ENCODE data around the gene ARHGEF12.
"Not testable (repeated sequence)": the region's sequence is repeated elsewhere in the genome, so short reads cannot be mapped to it uniquely, and the experiment has no call there.

The ARHGEF12 gene

DNA sequence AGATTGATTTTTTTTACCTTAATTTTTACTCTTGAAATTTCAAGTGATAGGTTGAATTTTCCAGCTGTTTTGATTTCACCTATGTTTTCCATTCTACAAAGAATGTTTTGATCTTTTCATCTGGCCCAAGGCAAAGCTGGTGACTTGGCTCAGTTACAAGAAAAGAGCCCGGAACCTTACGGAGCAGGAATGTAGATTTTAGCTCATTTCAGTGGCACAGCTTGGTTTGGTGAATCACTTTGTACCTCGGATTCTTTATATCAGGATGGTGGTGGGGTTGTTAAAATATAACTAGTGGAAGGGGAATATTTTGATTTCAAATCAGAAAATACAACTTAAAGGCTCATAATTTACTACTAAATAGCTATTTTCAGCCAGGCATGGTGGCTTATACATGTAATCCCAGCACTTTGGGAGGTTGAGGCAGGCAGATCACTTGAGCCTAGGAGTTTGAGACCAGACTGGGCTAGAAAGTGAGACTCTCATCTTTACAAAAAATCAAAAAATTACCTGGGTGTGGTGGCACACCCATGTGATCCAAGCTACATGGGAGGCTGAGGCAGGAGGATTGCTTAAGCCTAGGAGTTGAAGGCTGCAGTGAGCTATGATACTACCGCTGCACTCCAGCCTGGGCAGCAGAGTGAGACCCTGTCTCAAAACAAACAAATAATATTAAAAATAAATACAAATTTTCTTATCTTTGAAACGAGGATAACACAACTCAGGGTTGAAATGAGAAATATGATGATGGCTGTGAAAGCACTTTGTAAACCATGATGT, 166.0 kb downstream of the ARHGEF12 start:
- no peak for DNase-seq

DNA sequence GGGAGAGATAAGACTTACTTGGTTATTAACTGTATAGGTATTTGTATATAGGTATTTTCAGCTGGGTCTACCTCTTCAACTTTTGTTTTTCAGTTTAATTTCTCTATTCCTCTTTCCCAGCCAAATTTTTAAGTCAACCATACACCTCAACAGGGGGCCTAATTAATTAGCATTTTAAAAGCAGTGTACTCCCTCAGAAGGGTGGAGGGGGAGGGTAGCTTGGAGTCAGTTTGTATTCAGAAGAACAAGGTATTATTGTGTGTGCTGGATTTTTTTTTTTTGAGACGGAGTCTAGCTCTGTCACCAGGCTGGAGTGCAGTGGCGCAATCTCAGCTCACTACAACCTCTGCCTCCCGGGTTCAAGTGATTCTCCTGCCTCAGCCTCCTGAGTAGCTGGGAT, 167.3 kb downstream of the ARHGEF12 start:
- not testable (repeated sequence) for DNase-seq

DNA sequence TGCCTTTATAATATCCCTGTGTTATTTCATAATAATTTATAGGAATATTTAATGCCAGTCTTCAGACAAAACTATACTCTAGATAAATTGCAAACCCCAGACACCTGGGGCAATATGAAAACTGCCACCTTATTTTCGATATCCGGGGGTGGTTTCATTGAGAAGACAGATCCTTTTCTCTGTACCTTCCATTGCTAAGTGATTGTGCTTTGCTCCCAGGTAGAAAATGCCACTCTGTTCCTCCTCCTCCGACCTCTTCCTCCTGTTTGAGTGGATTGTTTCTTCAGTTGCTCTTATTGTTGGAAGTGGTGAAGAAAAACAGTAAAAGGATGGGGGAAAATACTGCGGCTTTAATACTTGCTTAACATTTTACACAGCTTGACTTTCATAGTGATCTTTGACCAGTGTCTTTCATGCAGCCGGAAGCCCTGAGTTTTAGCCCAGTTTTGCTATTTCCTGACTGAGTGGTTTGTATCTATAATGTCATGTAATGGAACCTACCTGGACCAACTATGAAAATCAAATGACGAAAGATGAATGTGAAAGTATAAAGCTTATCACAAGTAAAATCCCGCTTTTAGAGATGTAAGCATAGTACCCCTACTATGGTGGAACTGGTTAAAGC, 169.7 kb downstream of the ARHGEF12 start:
- DNase-seq, result no peak

DNA sequence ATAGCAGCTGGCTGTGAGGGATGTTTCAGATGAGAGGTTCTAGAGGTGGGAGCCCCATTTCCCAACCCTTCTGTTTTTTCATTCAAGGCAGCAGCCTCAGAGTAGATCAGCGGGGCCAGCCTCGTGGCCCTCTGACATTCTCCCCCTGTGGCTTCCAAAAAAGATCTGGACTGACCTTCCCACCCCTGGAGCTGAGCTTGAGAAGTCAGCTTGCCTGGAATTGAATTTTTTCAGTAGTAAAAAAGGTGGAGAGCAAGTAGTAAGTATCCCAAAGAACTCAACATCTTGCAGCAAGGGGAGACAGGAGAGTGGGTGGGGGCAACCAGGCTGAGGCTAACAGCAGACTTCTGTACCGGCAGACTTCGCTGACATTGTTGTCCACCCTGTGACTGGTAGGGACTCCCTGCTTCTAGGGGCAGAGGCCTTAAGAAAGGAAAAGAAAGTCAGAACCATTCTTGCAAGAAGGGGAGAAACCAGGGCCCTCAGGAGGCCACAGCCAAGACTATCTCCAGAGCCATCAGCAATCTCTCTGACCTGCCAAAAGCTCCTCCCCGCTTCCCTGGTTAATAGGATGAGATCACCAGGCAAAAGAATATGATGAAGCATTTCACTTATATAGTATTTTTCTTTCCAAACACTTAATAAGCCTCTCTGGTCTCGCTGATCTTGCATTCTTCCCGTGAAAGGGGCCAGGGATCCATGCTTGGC, 173.3 kb downstream of the ARHGEF12 start:
- no peak for DNase-seq

DNA sequence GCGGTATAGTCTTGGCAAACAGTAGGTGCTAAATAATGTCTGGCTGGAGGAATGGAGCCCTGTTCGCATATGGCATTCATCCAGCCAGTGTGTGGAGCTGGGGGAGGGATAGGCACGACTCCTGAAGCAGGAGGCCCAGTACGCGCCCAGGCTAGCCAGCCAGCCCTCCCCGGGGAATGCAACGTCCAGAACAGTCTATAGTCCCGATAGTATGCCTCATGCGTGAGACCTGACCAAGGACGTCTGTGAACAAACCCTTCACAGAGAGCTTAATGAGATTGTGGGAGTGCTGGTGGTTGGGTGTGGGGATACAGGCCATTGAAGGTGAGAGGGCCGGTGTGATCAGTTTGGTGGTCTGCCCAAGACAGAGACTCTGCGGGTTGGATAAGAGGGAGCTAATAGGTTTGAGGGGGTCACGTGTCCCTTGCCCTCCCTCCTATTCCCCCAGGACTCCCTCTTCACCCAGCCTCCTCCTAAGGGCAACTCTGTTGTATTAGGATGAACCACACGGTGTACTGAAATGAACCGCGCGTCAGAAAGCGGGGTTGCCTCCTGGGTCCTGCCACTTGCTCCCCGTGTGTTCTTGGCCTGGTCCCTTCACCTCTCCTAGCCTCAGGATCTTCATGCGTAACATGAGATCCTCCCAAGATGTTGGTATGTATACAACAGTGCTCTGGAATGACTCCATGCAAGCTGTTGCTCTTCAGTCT, 174.3 kb downstream of the ARHGEF12 start:
- DNase-seq, result no peak

DNA sequence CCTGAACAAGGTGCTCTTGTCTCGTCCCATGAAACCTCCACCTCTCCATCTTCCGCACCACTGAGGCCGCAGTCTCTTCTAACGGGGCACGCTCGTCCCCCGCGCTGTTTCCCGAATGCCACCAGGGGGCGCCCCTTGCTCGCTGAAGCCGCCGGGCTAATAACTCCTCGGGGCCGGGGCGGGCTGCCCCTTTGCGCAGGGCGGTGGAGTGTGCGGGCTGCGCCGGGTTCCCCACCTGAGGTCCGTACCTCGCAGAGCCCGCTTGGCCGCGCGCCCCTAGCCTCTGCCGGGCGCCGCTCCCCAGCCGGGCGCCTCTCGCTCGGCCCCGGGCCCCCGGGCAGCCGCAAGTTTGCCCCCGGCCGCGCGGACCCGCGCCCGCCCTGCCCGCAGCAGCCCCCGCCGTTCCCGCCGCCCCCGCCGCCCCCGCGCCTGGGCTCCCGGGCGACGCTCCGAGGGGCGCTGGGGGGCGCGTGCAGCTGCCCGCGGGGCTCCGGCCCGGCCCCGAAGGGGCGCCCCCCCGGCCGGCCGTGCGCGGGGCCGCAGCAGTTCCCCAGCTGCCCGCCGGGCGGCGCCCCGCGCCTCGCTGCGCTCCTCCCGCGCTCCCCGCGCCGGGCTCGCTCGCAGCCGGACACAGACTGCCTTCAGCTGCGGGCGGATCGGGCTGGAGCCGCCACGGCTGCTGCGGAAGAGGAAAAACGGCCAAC, 175.1 kb downstream of the ARHGEF12 start, which contains the start of gene GRIK4:
Gene GRIK4 (plus strand): TSS at position 633 of the 704 bp plus-strand sequence. CDS start 148,571 bp downstream, outside the sequence.
- peak; percentile 61 for DNase-seq

DNA sequence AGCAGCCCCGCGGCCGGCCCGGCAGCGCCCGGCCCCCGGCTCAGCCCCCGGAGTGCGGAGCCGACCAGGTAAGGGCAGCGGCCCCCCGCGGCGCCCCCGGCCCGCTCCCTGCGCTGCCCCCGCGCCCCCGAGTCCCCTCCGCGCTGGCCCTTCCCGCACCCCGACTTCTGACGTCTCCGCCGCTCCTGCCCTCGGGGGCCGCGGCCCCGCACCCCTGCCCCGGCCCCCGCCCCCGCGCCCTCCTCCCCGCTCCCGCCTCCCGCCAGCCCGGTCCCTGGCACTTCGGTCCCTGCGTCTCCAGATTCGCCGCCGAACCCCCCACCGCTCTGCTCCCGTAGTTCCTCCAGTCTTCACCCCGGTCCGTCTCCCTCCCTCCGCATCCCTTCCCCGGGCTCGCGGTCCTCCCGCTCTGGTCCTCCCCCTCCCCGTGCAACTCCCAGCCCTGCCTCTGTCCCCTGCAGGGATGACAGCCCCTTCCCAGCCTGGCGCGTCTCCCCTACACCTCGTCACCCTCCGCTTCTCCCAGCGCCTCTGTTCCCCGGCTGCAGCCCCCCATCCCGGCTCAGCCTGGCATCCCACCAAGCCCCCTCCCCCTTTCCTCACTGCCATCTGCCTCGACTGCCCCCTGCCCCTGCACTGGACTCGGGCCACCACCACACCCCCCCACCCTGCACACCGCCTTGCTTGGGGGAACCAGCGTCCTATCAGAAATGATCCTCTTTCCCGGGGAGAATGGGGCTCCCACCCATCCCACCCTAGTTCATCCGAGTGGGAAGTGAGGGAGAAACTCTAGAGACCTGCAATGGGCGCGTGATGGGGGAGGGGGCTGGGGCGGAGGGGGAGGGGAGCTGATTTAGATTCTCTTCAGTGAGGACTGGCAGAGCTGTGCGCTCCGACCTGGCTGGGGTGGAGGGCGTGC, 175.9 kb downstream of the ARHGEF12 start:
- DNase-seq, result no peak

DNA sequence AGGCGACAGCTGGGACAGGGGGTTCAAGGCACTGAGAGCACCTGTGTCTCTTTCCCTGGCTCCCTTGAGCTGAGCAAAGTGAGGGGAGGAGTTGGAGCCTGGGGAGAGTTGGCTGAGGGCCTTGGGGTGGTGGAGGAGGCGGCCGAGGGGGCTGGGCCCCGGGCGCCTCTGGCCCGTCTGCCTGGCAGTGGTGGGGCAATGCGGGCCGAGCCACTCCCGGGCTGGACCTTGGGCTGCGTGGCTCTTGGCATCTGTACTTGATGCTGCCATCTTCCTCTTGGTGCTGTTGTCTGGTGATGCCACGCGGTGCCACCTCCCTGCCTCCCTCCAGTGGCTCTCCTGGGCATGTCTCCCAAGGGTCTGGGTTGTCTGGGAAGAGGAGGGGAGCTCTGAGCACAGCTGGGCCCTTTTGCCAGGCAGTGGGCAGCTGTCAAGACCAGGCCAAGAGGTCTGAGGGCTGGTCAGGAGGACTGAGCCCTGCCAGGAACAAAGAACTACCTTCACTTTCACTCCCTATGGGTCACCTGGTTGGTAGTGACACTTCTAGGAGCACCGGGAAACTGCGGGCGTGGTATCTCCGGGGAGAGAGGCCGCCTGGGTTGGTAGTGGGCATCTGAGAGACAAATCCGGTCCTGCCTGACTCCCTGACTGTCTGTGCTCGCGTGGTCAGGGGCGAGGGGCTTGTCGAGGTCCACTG, 176.7 kb downstream of the ARHGEF12 start:
- DNase-seq, result no peak

DNA sequence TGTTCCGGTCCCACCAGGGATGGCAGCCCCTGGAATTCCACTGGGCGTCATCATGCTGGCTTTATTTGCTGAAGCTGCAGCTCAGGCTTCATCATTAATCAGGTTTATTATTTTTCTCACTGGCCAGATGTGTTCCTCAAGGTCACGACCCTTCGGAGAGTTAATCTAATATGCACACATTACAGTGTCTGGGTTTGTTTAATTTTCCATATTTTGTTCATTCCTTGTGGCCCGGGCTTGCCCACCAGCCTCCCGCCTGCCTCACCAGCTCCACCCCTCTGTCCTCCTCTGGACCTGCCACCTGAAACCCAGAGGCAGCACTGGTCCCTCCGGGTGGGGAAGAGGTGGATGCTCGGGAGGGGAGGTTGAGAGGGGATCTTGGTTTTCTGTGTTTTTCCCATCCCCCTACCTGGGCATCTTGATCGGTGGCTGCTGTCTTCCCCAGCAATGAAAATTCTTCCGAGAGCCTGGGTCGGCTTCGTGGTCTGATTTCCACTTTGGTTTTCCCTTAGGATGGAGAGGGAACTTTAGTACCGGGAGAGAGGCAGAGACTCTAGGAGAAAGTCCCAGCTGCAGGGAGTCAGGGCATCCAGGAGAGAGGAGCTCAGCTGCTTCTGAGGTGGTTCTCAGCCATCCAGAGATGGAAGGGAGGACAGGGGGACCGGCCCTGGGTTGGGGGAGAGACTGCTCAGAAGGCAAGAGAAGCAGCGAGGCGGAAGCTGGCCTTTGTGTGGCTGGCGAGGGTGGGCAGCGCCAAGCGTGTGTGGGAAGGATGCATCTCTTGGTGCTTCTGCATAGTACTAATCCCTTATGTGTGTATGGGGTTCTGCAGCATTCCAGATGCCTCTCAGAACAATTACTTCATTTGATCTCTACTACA, 177.5 kb downstream of the ARHGEF12 start:
- DNase-seq, result no peak

DNA sequence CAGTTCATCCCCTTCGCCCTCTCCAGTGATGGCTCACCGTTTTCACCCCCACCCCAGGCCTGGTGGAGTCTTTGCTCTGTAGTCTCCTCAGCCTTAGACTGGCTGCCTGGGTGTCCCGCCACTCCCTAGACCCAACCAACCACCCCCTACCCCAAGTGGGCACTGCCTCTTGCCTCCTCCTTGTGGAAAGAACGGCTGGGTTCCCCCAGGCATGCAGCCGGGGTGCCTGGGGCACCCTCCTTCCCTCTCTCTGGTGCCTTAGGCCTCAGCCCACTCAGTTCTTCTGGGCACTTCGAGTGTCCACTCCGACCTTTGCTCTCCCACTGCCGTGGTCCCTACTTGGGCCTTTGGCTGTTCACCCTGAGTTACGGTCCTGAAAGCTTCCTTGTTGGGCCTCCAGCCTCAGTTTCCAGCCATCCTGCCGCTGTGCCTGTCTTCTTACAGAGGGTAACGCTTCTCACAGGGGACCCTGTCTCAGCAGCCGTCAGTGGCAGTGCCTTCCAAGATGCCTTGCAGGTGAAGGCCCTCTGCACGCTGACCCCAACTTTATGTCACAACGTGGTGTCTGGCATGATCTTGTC, 178.4 kb downstream of the ARHGEF12 start:
- no peak for DNase-seq

DNA sequence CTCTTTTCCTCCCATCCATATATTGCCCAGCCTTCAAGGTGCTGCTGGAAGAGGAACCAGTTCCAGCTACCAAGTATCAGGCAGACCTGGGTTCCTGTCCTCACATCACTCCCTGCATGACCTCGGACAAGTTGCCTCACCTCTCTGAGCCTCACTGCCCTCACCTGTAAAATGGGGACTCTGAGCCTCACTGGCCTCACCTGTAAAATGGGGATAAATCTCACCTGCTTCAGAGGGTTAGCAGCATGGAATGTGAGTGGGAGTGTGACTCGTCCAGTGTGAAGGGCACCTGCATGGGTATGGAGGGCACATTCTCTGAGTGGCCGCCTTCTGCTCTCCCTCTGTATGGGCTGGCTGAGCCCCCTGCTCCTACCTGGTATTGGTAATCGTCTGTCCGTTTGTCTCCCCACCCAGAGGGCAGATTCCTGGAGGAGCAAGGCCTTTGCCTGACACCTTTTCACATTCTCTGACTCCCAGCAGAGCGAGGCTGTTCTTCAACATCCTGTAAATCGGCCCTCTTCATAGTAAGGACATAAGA, 179.0 kb downstream of the ARHGEF12 start:
- DNase-seq, result no peak

DNA sequence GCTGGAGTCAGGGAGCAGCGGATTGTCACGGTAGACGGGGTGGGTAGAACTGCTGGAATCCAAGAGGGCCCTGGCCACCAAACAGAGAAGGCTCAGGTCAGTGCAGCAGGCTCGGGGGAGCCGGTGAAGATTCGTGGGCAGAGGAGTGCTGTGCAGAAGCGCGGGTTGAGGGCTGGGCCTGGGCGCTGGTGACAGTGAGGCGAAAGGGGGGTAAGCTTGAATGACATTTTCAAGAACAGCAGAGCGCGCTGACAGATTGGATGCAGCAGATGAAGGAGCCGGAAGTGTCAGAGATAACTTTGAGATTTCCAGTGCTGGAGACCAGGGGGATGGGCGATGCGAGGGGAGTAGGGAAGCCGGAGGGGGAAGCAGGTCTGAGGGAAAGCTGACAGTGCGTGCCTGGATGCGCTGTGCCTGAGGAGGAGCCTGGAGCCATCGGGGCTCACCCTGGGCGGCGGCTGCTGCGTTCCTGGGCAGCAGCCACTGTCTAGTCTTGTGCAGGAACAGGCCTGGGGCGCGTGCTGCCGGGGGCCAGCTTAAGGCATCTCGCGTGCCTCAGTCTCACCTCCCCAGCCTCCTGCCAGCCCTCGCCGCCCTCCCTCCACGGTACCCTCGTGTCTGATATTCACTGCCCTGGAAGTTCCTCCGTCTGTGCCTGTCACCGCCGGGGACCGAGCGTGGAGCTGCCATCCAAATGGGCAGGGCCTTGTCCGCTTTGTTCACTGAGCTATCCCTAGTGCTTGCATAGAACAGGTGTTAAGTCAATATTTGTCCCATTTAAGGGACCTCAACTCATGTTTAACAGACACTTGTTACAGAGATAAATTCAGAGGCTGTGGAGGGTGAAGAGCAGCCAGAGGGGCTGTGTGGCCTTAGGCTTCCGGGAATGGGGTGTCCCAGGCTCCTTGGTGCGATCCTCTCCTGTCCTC, 180.5 kb downstream of the ARHGEF12 start:
- DNase-seq, result no peak

DNA sequence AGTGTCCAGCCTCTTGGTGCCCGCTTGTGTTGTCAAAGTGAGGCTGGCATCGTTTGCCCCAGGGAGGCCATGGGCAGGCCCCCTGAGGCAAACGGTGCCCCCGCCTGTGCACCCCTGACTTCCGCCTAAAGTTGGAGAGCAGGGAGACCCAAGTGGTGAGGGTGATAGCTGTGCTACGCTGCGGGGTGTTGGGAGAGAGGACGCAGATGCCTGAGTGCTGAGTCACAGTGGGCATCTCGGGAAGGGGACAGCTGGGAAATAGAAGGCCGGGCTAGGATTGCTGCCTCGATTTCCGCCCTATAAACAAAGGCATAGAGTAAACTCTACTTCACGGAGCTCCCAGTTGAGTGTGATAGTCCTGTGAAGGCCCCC, 181.2 kb downstream of the ARHGEF12 start:
- DNase-seq, result no peak

DNA sequence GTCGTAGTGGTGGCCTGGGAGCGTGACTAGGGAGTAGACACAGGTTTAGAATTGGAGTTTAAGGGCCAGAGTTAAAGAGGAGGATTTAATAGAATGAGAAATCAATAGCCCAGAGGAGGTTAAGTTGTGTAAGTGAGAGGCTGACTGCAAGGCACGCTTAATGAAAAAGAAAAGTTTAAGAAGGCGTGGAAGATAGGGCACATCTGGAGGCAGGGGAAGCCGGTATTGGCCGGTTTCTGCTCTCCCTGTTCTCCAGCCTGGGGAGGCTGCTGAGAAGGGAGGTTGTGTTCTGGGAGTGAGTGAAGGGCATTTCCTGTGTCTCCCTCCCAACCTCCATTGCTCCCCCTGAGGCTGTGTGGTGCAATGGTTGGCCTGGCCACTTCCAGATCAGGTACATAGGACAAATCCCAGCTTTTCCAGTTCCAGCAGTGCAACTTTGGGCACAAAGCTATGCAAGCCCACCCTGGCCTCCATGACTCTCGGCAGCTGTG, 181.6 kb downstream of the ARHGEF12 start:
- peak; percentile 41 for DNase-seq

DNA sequence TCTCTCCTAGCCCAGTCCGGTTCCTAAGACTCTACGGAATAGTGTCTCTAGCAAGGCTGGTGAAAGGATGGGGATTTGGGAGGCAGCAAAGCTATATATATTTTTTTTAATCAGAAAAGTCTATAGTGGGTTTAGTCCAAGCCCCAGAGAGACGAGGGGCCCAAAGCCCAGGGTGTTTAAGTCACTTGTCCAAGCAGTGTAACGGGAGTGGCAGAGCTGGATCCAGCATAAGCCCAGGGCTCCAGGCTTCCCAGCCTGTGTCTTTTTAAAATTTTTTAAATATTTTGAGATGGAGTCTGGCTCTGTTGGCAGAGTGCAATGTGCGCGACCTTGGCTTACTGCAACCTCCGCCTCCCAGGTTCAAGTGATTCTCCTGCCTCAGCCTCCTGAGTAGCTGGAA, 182.1 kb downstream of the ARHGEF12 start:
- DNase-seq, result no peak

DNA sequence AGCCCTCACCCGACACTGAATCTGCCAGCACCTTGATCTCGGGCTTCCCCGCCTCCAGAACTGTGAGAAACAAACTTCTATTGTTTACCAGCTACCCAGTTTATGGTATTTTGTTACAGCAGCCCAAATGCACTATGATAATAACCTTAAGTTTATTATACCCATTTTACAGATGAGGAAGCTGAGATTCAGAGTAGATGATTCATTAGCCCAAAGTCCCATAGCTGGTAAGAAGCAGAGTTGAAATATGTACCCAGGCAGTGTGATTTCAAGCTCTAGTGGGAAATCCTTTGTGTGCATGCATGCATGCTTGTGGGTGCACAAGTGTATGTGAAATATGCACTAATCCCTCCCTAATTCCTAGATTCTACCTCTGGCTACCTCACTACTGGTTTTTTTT, 183.3 kb downstream of the ARHGEF12 start:
- no peak for DNase-seq

DNA sequence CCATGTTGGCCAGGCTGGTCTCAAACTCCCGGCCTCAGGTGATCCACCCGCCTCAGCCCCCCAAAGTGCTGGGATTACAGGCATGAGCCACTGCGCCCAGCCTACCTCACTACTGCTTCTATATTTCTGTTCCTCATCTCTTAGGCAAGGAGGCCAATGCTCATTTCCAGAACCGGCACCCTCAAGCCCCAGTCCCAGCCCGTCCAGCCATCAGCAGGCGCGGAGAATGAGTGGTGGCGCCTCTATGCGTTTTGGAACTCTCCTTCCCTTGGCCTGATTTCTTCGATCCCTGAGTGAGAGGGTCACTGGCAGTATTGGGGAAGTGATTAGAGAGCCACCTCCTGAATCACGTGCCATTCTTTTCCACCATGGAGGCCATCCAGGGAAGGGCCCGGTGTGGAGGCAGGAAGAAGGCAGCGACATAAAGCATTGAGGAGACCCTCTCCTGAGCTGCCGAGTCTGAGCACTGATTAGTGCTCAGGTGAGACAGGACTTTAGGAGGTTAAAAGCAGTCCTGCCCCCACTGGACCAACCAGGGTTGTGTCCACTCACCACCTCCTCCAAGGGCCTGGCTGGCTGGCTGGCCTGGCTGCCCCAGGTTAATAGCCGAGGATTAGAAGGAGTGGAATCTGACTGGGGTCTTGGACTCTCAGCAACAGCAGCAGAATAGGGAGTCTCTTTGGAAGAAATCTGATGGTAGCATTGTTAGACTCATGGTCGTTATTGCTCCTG, 184.0 kb downstream of the ARHGEF12 start:
- no peak for DNase-seq
